GM12892 (cell line): ENCODE results near the gene VSIG1.

Experiments
- POLR2A ChIP-seq: IDR thresholded peaks from 2 replicates; pipeline ENCODE4 v1.6.1; 2011; ENCODE audit warnings: low read depth, low read length, control low read depth
- POLR2AphosphoS5 ChIP-seq: IDR thresholded peaks from 2 replicates; pipeline ENCODE4 v1.6.1; 2011; ENCODE audit warnings: low read depth, low read length, control low read depth

- TF ChIP-seq POLR2AphosphoS5 (no peak), POLR2A (no peak)
Observed at GRCh38 chrX:108034725-108035124, 10.1 kb upstream of the VSIG1 start.
